WTC11 (cell line): ENCODE data around the gene PDE4A. TPM values are rescaled to one million over a fixed set of nuclear protein-coding genes. Genes with fewer than 3 reads are reported as not detected.

ENCODE experiments used
- ATAC-seq: fragments of 200-7000 bp; cut with Tn5 transposase; 2 replicates; pipeline ENCODE4 v1.10.0; 2021; ENCODE audit warnings: mild to moderate bottlenecking, moderate library complexity
- CTCF ChIA-PET: fragments of 300-600 bp; sonication (Branson Sonifier 250); formaldehyde crosslinking; loops from one replicate; lab custom pipeline; 2021; ENCODE audit warnings: antibody characterized with exemption; lab: Charles Lee
- POLR2A ChIA-PET: fragments of 350-600 bp; sonication (Branson Sonifier 250); formaldehyde crosslinking; loops from one replicate; lab custom pipeline; 2021; ENCODE audit warnings: antibody characterized with exemption; lab: Charles Lee
- DNase-seq: peaks from one replicate; pipeline ENCODE4 v3.0.0; 2021; ENCODE audit warnings: low spot score
- H3K27ac Mint-ChIP-seq: 2 replicates; pipeline ENCODE4 v1.8.0; 2021; ENCODE audit warnings: mixed read lengths
- H3K27me3 Mint-ChIP-seq: 2 replicates; pipeline ENCODE4 v1.8.0; 2021; ENCODE audit warnings: low read depth, mild to moderate bottlenecking, moderate library complexity, mixed read lengths
- H3K36me3 Mint-ChIP-seq: 2 replicates; pipeline ENCODE4 v1.8.0; 2021; ENCODE audit warnings: mixed read lengths
- H3K4me1 Mint-ChIP-seq: 2 replicates; pipeline ENCODE4 v1.8.0; 2022; ENCODE audit warnings: mixed read lengths
- H3K4me3 Mint-ChIP-seq: 2 replicates; pipeline ENCODE4 v1.8.0; 2021; ENCODE audit warnings: mild to moderate bottlenecking, moderate library complexity, mixed read lengths
- H3K9me3 Mint-ChIP-seq: 2 replicates; pipeline ENCODE4 v1.8.0; 2021; ENCODE audit warnings: mixed read lengths
- AFF4 ChIP-seq: sonication (generic); formaldehyde crosslinking; IDR thresholded peaks from 2 replicates; pipeline ENCODE4 v1.8.1; 2023; ENCODE audit warnings: mild to moderate bottlenecking, missing genetic modification reagents, borderline replicate concordance
- CTCF ChIP-seq: fragments of 200-600 bp; IDR thresholded peaks from 2 replicates; pipeline ENCODE4 v1.8.0; 2022; ENCODE audit warnings: antibody characterized with exemption
- E2F1 ChIP-seq: sonication (generic); formaldehyde crosslinking; IDR thresholded peaks from 2 replicates; pipeline ENCODE4 v1.8.0; 2022; ENCODE audit warnings: mild to moderate bottlenecking, missing genetic modification reagents
- E2F5 ChIP-seq: sonication (generic); formaldehyde crosslinking; IDR thresholded peaks from 2 replicates; pipeline ENCODE4 v1.8.1; 2022; ENCODE audit warnings: mild to moderate bottlenecking, moderate library complexity, missing genetic modification reagents
- GRHL2 ChIP-seq: fragments of 250-450 bp; sonication (Bioruptor Pico); IDR thresholded peaks from 2 replicates; pipeline ENCODE4 v1.8.0; 2022; ENCODE audit warnings: mild to moderate bottlenecking, moderate library complexity; ENCODE audit not compliant: insufficient replicate concordance, severe bottlenecking
- GTF2I ChIP-seq: fragments of 250-450 bp; sonication (Bioruptor Pico); conservative IDR thresholded peaks from 2 replicates; pipeline ENCODE4 v1.4.0; 2021; ENCODE audit warnings: mild to moderate bottlenecking
- JAZF1 ChIP-seq: fragments of 250-450 bp; sonication (Bioruptor Pico); IDR thresholded peaks from 2 replicates; pipeline ENCODE4 v1.9.0; 2021; ENCODE audit warnings: moderate library complexity, mild to moderate bottlenecking, inconsistent platforms
- JUN ChIP-seq: sonication (generic); formaldehyde crosslinking; IDR thresholded peaks from 2 replicates; pipeline ENCODE4 v1.8.0; 2023; ENCODE audit warnings: mild to moderate bottlenecking, missing genetic modification reagents
- MAX ChIP-seq: sonication (generic); formaldehyde crosslinking; IDR thresholded peaks from 2 replicates; pipeline ENCODE4 v1.8.0; 2022; ENCODE audit warnings: mild to moderate bottlenecking, missing genetic modification reagents
- PRDM15 ChIP-seq: sonication (generic); formaldehyde crosslinking; IDR thresholded peaks from 2 replicates; pipeline ENCODE4 v1.8.0; 2022; ENCODE audit warnings: missing genetic modification reagents
- RELA ChIP-seq: sonication (generic); formaldehyde crosslinking; IDR thresholded peaks from 2 replicates; pipeline ENCODE4 v1.8.1; 2022; ENCODE audit warnings: missing genetic modification reagents, mild to moderate bottlenecking, borderline replicate concordance
- SMAD3 ChIP-seq: sonication (generic); formaldehyde crosslinking; IDR thresholded peaks from 2 replicates; pipeline ENCODE4 v1.8.0; 2022; ENCODE audit warnings: missing genetic modification reagents, mild to moderate bottlenecking, borderline replicate concordance
- SP1 ChIP-seq: sonication (generic); formaldehyde crosslinking; conservative IDR thresholded peaks from 2 replicates; pipeline ENCODE4 v1.8.1; 2022; ENCODE audit warnings: missing genetic modification reagents
- USF1 ChIP-seq: sonication (generic); formaldehyde crosslinking; IDR thresholded peaks from 2 replicates; pipeline ENCODE4 v1.8.0; 2022; ENCODE audit warnings: mild to moderate bottlenecking, missing genetic modification reagents
- USF2 ChIP-seq: sonication (generic); formaldehyde crosslinking; IDR thresholded peaks from 2 replicates; pipeline ENCODE4 v1.8.1; 2023; ENCODE audit warnings: mild to moderate bottlenecking, missing genetic modification reagents, moderate library complexity
- ZBTB43 ChIP-seq: sonication (generic); formaldehyde crosslinking; IDR thresholded peaks from 2 replicates; pipeline ENCODE4 v1.8.1; 2023; ENCODE audit warnings: mild to moderate bottlenecking, missing genetic modification reagents
- ZNF121 ChIP-seq: sonication (generic); formaldehyde crosslinking; IDR thresholded peaks from 2 replicates; pipeline ENCODE4 v1.8.0; 2023; ENCODE audit warnings: missing genetic modification reagents
- total RNA-seq: library from RNA; stranded (reverse); gene quantifications from 3 replicates; pipeline ENCODE4 v1.2.3, GENCODE V29; 2021

Gene PDE4A
- total RNA-seq, 1 experiment from 2014 or later, result 5.9 TPM

- H3K27me3 Mint-ChIP-seq, result peaks cover 19% of the 10 kb centered on the region
- no peaks in the 10 kb centered on the region for H3K9me3 Mint-ChIP-seq
- TF ChIP-seq JAZF1 (CRISPR knock-in tag) (no peak), ZNF121 (0 out of 2 replicates have a peak, but pooled peaks have one; percentile 61), PRDM15 (CRISPR knock-in tag) (no peak), AFF4 (CRISPR knock-in tag) (no peak), ZBTB43 (CRISPR knock-in tag) (no peak), GRHL2 (no peak), GTF2I (CRISPR knock-in tag) (peak; percentile 69; the same call in 1 of the 2 replicates)
- no peaks in the 10 kb centered on the region for H3K36me3 Mint-ChIP-seq
- CTCF ChIA-PET, result interaction anchor here (0.9 to 2.1 kb wide), 11 partner anchors 18 to 398 kb away, joined by 3 to 16 read pairs (median 5); partner anchors contain the start of gene PPAN
- DNase-seq, result no peak
- no peak for ATAC-seq
- H3K27ac Mint-ChIP-seq, result peak overlapping the region; percentile 95; the same call in 1 of the 2 replicates
- POLR2A ChIA-PET, result no interaction called here
- H3K4me3 Mint-ChIP-seq, result peak overlapping the region; percentile 39; the same call in 1 of the 2 replicates
- peaks cover 3% of the 10 kb centered on the region; the same call in 1 of the 2 replicates for H3K4me1 Mint-ChIP-seq
Measured at GRCh38 chr19:10460714-10461046, 40.3 kb downstream of the PDE4A start.

- peak overlapping the region; percentile 69 for H3K4me3 Mint-ChIP-seq
- peaks cover 19% of the 10 kb centered on the region for H3K27me3 Mint-ChIP-seq
- H3K36me3 Mint-ChIP-seq, result no peaks in the 10 kb centered on the region
- TF ChIP-seq USF2 (CRISPR knock-in tag) (peak; percentile 80), SP1 (CRISPR knock-in tag) (peak; percentile 62; the same call in 1 of the 2 replicates), E2F5 (CRISPR knock-in tag) (no peak), USF1 (CRISPR knock-in tag) (peak; percentile 74; the same call in 1 of the 2 replicates), SMAD3 (peak; percentile 29; the same call in 1 of the 2 replicates), JUN (CRISPR knock-in tag) (no peak), E2F1 (CRISPR knock-in tag) (0 out of 2 replicates have a peak, but pooled peaks have one; percentile 24), RELA (no peak), CTCF (no peak), MAX (CRISPR knock-in tag) (peak; percentile 66; the same call in 1 of the 2 replicates)
Measured at GRCh38 chr19:10461047-10461949, 41.0 kb downstream of the PDE4A start.

More at GRCh38 chr19:10461047-10461949, 41.0 kb downstream of the PDE4A start:
- CTCF ChIA-PET, result interaction anchor here (0.6 to 2.1 kb wide), 18 partner anchors 15 to 481 kb away, joined by 3 to 16 read pairs (median 4); partner anchors contain the start of genes PDE4A and PPAN
- H3K9me3 Mint-ChIP-seq, result no peaks in the 10 kb centered on the region
- peak overlapping the region; percentile 95; the same call in 1 of the 2 replicates for H3K27ac Mint-ChIP-seq
- peak; percentile 96 for ATAC-seq
- H3K4me1 Mint-ChIP-seq, result peaks cover 3% of the 10 kb centered on the region; the same call in 1 of the 2 replicates
- POLR2A ChIA-PET, result interaction anchor here (0.8 kb wide), 1 partner anchor 35 kb away, joined by 4 read pairs; no protein-coding TSS in a partner anchor
- DNase-seq, result peak; percentile 99
